ENCODE data around the gene EIF4A2. TPM values are rescaled to one million over a fixed set of nuclear protein-coding genes. Genes with fewer than 3 reads are reported as not detected.

The EIF4A2 gene
- 465 and 511 TPM in 2 replicates for total RNA-seq (2014; rRNA removed; shearing (Covaris generic))

- DNase-seq (ENCODE audit: low read depth): peak; percentile 89
Observed at GRCh38 chr3:186783058-186783730, at the start of gene EIF4A2. Gene EIF4A2 (plus strand): TSS chr3:186783577. CDS start chr3:186783611, 34 bp downstream.

- DNase-seq (ENCODE audit: low read depth): no peak
Observed at GRCh38 chr3:186742618-186743380, 40.6 kb upstream of the EIF4A2 start.

GRCh38 chr3:186743666-186744065, 39.7 kb upstream of the EIF4A2 start:
- DNase-seq (ENCODE audit: low read depth): no peak

- peak; percentile 30 for DNase-seq (ENCODE audit: low read depth)
Observed at GRCh38 chr3:186746008-186746407, 37.4 kb upstream of the EIF4A2 start.

- no peak for DNase-seq (ENCODE audit: low read depth)
Observed at GRCh38 chr3:186750316-186750715, 33.1 kb upstream of the EIF4A2 start.

- DNase-seq (ENCODE audit: low read depth): no peak
Observed at GRCh38 chr3:186751480-186751879, 31.9 kb upstream of the EIF4A2 start.

- DNase-seq (ENCODE audit: low read depth): no peak
Observed at GRCh38 chr3:186754006-186754405, 29.4 kb upstream of the EIF4A2 start.

GRCh38 chr3:186754871-186755270, 28.5 kb upstream of the EIF4A2 start:
- no peak for DNase-seq (ENCODE audit: low read depth)

- no peak for DNase-seq (ENCODE audit: low read depth)
Observed at GRCh38 chr3:186757214-186757613, 26.2 kb upstream of the EIF4A2 start.

- no peak for DNase-seq (ENCODE audit: low read depth)
Observed at GRCh38 chr3:186757686-186758220, 25.6 kb upstream of the EIF4A2 start.

GRCh38 chr3:186759231-186759930, 24.0 kb upstream of the EIF4A2 start:
- peak; percentile 4 for DNase-seq (ENCODE audit: low read depth)

GRCh38 chr3:186760141-186760833, 23.1 kb upstream of the EIF4A2 start:
- no peak for DNase-seq (ENCODE audit: low read depth)

- DNase-seq (ENCODE audit: low read depth): no peak
Observed at GRCh38 chr3:186760897-186761447, 22.4 kb upstream of the EIF4A2 start.

- DNase-seq (ENCODE audit: low read depth): no peak
Observed at GRCh38 chr3:186772281-186772694, 11.1 kb upstream of the EIF4A2 start.

GRCh38 chr3:186772701-186773417, 10.5 kb upstream of the EIF4A2 start:
- DNase-seq (ENCODE audit: low read depth): peak; percentile 86

- DNase-seq (ENCODE audit: low read depth): no peak
Observed at GRCh38 chr3:186775999-186776398, 7.4 kb upstream of the EIF4A2 start.

GRCh38 chr3:186779204-186779603, 4.2 kb upstream of the EIF4A2 start:
- no peak for DNase-seq (ENCODE audit: low read depth)

- DNase-seq (ENCODE audit: low read depth): no peak
Observed at GRCh38 chr3:186782542-186783057, 777 bp upstream of the EIF4A2 start.

GRCh38 chr3:186783731-186784515, 546 bp downstream of the EIF4A2 start:
- peak; percentile 77 for DNase-seq (ENCODE audit: low read depth)
